Vagina (tissue), 2 donors: Measurements from ENCODE around the gene VPS25.
"Not testable (repeated sequence)": the region's sequence is repeated elsewhere in the genome, so short reads cannot be mapped to it uniquely, and the experiment has no call there.

Source experiments
- CTCF ChIP-seq, 3 experiments: fragments of 450-650 bp in 2 of 3; fragments of 200-600 bp in 1 of 3; sonication (generic) in 1 of 3; IDR thresholded peaks; one replicate each; pipeline ENCODE4 v1.5.1; 2017 to 2019; ENCODE audit warnings: antibody characterized with exemption in 3 of 3, mild to moderate bottlenecking in 2 of 3, moderate library complexity in 2 of 3
- POLR2A ChIP-seq, 2 donors: fragments of 450-650 bp; IDR thresholded peaks; one replicate each; pipeline ENCODE4 v1.6.1; 2017; ENCODE audit warnings: antibody characterized with exemption in 2 of 2, mild to moderate bottlenecking in 2 of 2, moderate library complexity in 2 of 2
- POLR2AphosphoS5 ChIP-seq, 2 donors: sonication (generic); formaldehyde crosslinking; IDR thresholded peaks; one replicate each; pipeline ENCODE4 v1.9.0; 2017; ENCODE audit warnings: antibody characterized with exemption in 2 of 2, mild to moderate bottlenecking in 2 of 2, low read depth in 1 of 2; ENCODE audit not compliant: insufficient read depth in 1 of 2

GRCh38 chr17:42768006-42768405 lies 5.2 kb upstream of the VPS25 start:
- TF ChIP-seq POLR2AphosphoS5 (IDR thresholded peaks at IDR 0.05; ENCODE audit: insufficient read depth in 1 of 2, low read depth in 1 of 2); CTCF (IDR thresholded peaks at IDR 0.05); POLR2A (IDR thresholded peaks at IDR 0.05): not testable (repeated sequence)
